SK-N-SH treated with all-trans-retinoic acid at 6 μM for 48 hours (cell line): ENCODE results near the gene PARPBP.

Experiments used
- ATAC-seq: fragments of 200-7000 bp; cut with Tn5 transposase; 3 replicates; pipeline ENCODE4 v1.9.1; 2020; ENCODE audit warnings: mild to moderate bottlenecking, moderate library complexity
- ARNTL ChIP-seq: fragments of 450-650 bp; formaldehyde crosslinking; IDR thresholded peaks from 2 replicates; pipeline ENCODE4 v1.5.0; 2020; ENCODE audit warnings: low read depth, mild to moderate bottlenecking, moderate library complexity, borderline replicate concordance
- BACH2 ChIP-seq: fragments of 250-450 bp; sonication (Bioruptor Pico); IDR thresholded peaks from 2 replicates; pipeline ENCODE4 v1.9.0; 2021; ENCODE audit warnings: mild to moderate bottlenecking, borderline replicate concordance
- CSDC2 ChIP-seq: fragments of 250-450 bp; sonication (Bioruptor Pico); IDR thresholded peaks from 2 replicates; pipeline ENCODE4 v1.5.0; 2020; ENCODE audit warnings: mild to moderate bottlenecking, moderate library complexity
- CSRNP3 ChIP-seq: fragments of 250-450 bp; sonication (Bioruptor Pico); IDR thresholded peaks from 2 replicates; pipeline ENCODE4 v1.5.1; 2021; ENCODE audit warnings: mild to moderate bottlenecking, moderate library complexity
- ESRRG ChIP-seq: fragments of 250-450 bp; sonication (Bioruptor Pico); IDR thresholded peaks from 2 replicates; pipeline ENCODE4 v1.6.1; 2021; ENCODE audit warnings: mild to moderate bottlenecking
- GLIS3 ChIP-seq: fragments of 250-450 bp; sonication (Bioruptor Pico); IDR thresholded peaks from 2 replicates; pipeline ENCODE4 v1.5.0; 2020; ENCODE audit warnings: mild to moderate bottlenecking, moderate library complexity
- ISL1 ChIP-seq: fragments of 250-450 bp; sonication (Bioruptor Pico); IDR thresholded peaks from 2 replicates; pipeline ENCODE4 v2.1.2; 2022; ENCODE audit warnings: mild to moderate bottlenecking, moderate library complexity
- OSR1 ChIP-seq: fragments of 250-450 bp; sonication (Bioruptor Pico); IDR thresholded peaks from 2 replicates; pipeline ENCODE4 v1.8.0; 2022; ENCODE audit warnings: moderate library complexity, mild to moderate bottlenecking, inconsistent platforms
- PPARA ChIP-seq: fragments of 250-450 bp; sonication (Bioruptor Pico); IDR thresholded peaks from 2 replicates; pipeline ENCODE4 v1.5.0; 2020; ENCODE audit warnings: mild to moderate bottlenecking, borderline replicate concordance
- RARB ChIP-seq: fragments of 250-450 bp; sonication (Bioruptor Pico); IDR thresholded peaks from 2 replicates; pipeline ENCODE4 v1.8.0; 2021; ENCODE audit warnings: mild to moderate bottlenecking, moderate library complexity
- SNAI2 ChIP-seq: fragments of 250-450 bp; sonication (Bioruptor Pico); IDR thresholded peaks from 2 replicates; pipeline ENCODE4 v1.5.0; 2020; ENCODE audit warnings: mild to moderate bottlenecking, moderate library complexity
- TCF4 ChIP-seq: fragments of 250-450 bp; sonication (Bioruptor Pico); IDR thresholded peaks from 2 replicates; pipeline ENCODE4 v1.8.0; 2021; ENCODE audit warnings: mild to moderate bottlenecking, moderate library complexity, borderline replicate concordance
- TSHZ2 ChIP-seq: fragments of 250-450 bp; sonication (Bioruptor Pico); IDR thresholded peaks from 2 replicates; pipeline ENCODE4 v1.5.0; 2020; ENCODE audit warnings: mild to moderate bottlenecking, moderate library complexity
- ZC3H10 ChIP-seq: fragments of 250-450 bp; sonication (Bioruptor Pico); IDR thresholded peaks from 2 replicates; pipeline ENCODE4 v1.5.1; 2021; ENCODE audit warnings: mild to moderate bottlenecking, moderate library complexity
- ZFP3 ChIP-seq: fragments of 250-450 bp; sonication (Bioruptor Pico); IDR thresholded peaks from 2 replicates; pipeline ENCODE4 v1.5.0; 2020; ENCODE audit warnings: mild to moderate bottlenecking, moderate library complexity
- ZFP30 ChIP-seq: fragments of 450-650 bp; formaldehyde crosslinking; IDR thresholded peaks from 2 replicates; pipeline ENCODE4 v1.5.0; 2022; ENCODE audit warnings: mild to moderate bottlenecking, moderate library complexity
- ZNF565 ChIP-seq: fragments of 450-650 bp; formaldehyde crosslinking; conservative IDR thresholded peaks from 2 replicates; pipeline ENCODE4 v1.5.0; 2020; ENCODE audit warnings: low read depth, mild to moderate bottlenecking, moderate library complexity
- ZNF8 ChIP-seq: fragments of 450-650 bp; formaldehyde crosslinking; IDR thresholded peaks from 2 replicates; pipeline ENCODE4 v1.5.0; 2020; ENCODE audit warnings: mild to moderate bottlenecking, moderate library complexity
- TF ChIP-seq, protein P1 (sequence below): fragments of 250-450 bp; sonication (Bioruptor Pico); IDR thresholded peaks from 2 replicates; pipeline ENCODE4 v1.5.1; 2020; ENCODE audit warnings: low read depth, mild to moderate bottlenecking, moderate library complexity
- TF ChIP-seq, protein P2 (sequence below): fragments of 250-450 bp; sonication (Bioruptor Pico); IDR thresholded peaks from 2 replicates; pipeline ENCODE4 v1.8.0; 2020; ENCODE audit warnings: mild to moderate bottlenecking, moderate library complexity, borderline replicate concordance
- TF ChIP-seq, protein P3 (sequence below): fragments of 250-450 bp; sonication (Bioruptor Pico); IDR thresholded peaks from 2 replicates; pipeline ENCODE4 v1.8.0; 2021; ENCODE audit warnings: low read depth, mild to moderate bottlenecking, moderate library complexity, borderline replicate concordance

PARPBP gene

GRCh38 chr12:102174761-102175160 is 54.8 kb downstream of the PARPBP start:
- ATAC-seq = no peak
- TF ChIP-seq ZNF8 (CRISPR knock-in tag) (no peak), OSR1 (CRISPR knock-in tag) (no peak), SNAI2 (CRISPR knock-in tag) (no peak), CSDC2 (CRISPR knock-in tag) (no peak), ZFP3 (no peak), BACH2 (CRISPR knock-in tag) (no peak), ZC3H10 (no peak), ZFP30 (CRISPR knock-in tag) (no peak), ZNF565 (CRISPR knock-in tag) (no peak), TSHZ2 (no peak), TCF4 (no peak), ARNTL (CRISPR knock-in tag) (no peak), GLIS3 (CRISPR knock-in tag) (no peak), CSRNP3 (CRISPR knock-in tag) (no peak), ISL1 (CRISPR knock-in tag) (no peak), PPARA (CRISPR knock-in tag) (no peak)
- TF ChIP-seq, protein P1, sequence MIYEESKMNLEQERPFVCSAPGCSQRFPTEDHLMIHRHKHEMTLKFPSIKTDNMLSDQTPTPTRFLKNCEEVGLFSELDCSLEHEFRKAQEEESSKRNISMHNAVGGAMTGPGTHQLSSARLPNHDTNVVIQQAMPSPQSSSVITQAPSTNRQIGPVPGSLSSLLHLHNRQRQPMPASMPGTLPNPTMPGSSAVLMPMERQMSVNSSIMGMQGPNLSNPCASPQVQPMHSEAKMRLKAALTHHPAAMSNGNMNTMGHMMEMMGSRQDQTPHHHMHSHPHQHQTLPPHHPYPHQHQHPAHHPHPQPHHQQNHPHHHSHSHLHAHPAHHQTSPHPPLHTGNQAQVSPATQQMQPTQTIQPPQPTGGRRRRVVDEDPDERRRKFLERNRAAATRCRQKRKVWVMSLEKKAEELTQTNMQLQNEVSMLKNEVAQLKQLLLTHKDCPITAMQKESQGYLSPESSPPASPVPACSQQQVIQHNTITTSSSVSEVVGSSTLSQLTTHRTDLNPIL (CRISPR knock-in tag) = no peak
- TF ChIP-seq, protein P2, sequence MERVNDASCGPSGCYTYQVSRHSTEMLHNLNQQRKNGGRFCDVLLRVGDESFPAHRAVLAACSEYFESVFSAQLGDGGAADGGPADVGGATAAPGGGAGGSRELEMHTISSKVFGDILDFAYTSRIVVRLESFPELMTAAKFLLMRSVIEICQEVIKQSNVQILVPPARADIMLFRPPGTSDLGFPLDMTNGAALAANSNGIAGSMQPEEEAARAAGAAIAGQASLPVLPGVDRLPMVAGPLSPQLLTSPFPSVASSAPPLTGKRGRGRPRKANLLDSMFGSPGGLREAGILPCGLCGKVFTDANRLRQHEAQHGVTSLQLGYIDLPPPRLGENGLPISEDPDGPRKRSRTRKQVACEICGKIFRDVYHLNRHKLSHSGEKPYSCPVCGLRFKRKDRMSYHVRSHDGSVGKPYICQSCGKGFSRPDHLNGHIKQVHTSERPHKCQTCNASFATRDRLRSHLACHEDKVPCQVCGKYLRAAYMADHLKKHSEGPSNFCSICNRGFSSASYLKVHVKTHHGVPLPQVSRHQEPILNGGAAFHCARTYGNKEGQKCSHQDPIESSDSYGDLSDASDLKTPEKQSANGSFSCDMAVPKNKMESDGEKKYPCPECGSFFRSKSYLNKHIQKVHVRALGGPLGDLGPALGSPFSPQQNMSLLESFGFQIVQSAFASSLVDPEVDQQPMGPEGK (CRISPR knock-in tag) = no peak
- TF ChIP-seq, protein P3, sequence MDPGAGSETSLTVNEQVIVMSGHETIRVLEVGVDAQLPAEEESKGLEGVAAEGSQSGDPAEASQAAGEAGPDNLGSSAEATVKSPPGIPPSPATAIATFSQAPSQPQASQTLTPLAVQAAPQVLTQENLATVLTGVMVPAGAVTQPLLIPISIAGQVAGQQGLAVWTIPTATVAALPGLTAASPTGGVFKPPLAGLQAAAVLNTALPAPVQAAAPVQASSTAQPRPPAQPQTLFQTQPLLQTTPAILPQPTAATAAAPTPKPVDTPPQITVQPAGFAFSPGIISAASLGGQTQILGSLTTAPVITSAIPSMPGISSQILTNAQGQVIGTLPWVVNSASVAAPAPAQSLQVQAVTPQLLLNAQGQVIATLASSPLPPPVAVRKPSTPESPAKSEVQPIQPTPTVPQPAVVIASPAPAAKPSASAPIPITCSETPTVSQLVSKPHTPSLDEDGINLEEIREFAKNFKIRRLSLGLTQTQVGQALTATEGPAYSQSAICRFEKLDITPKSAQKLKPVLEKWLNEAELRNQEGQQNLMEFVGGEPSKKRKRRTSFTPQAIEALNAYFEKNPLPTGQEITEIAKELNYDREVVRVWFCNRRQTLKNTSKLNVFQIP (CRISPR knock-in tag) = no peak

GRCh38 chr12:102182635-102183034 is 62.7 kb downstream of the PARPBP start:
- ATAC-seq = no peak
- TF ChIP-seq, protein P1 (CRISPR knock-in tag) = no peak
- TF ChIP-seq ESRRG (CRISPR knock-in tag) (no peak), RARB (CRISPR knock-in tag) (no peak), ZFP3 (no peak), SNAI2 (CRISPR knock-in tag) (no peak), GLIS3 (CRISPR knock-in tag) (no peak), ISL1 (CRISPR knock-in tag) (no peak)

DNA sequence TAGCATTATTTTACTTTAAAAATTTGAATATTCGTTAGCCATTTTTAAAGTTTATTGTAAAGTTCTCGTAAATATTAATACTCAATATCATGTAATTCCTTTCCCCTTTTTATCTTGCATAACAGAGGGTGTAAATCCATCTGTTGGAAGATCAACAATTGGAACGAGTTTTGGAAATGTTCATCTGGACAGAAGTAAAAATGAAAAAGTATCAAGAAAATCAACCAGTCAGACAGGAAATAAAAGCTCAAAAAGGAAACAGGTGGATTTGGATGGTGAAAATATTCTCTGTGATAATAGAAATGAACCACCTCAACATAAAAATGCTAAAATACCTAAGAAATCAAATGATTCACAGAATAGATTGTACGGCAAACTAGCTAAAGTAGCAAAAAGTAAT is 75.8 kb downstream of the PARPBP start:
- ATAC-seq = no peak
- TF ChIP-seq, protein P2 (CRISPR knock-in tag) = no peak
- no peak for TF ChIP-seq ZNF8 (CRISPR knock-in tag)
- TF ChIP-seq ZNF565 (CRISPR knock-in tag) = no peak
- no peak for TF ChIP-seq SNAI2 (CRISPR knock-in tag)
- no peak for TF ChIP-seq PPARA (CRISPR knock-in tag)
- no peak for TF ChIP-seq BACH2 (CRISPR knock-in tag)
- TF ChIP-seq ESRRG (CRISPR knock-in tag) = no peak
- no peak for TF ChIP-seq CSRNP3 (CRISPR knock-in tag)
- TF ChIP-seq, protein P1 (CRISPR knock-in tag) = no peak
